Neural progenitor cell (in vitro differentiated cells): ENCODE measurements around the gene ENPP4. TPM values are rescaled to one million over a fixed set of nuclear protein-coding genes. Genes with fewer than 3 reads are reported as not detected.
A peak's percentile ranks its signal among the peaks of the same experiment; 100 is the strongest.
"Not testable (repeated sequence)": the region's sequence is repeated elsewhere in the genome, so short reads cannot be mapped to it uniquely, and the experiment has no call there.

Experiments used
- DNase-seq: peaks from one replicate; pipeline ENCODE4 v3.0.0-alpha.2; 2016; ENCODE audit warnings: low spot score
- H2AFZ ChIP-seq: fragments of 200-600 bp; sonication (generic); replicated peaks from 2 replicates; pipeline ENCODE4 v1.6.1; 2016; ENCODE audit warnings: antibody characterized with exemption
- H3F3A ChIP-seq: fragments of 200-600 bp; sonication (generic); 2 replicates; pipeline ENCODE4 v1.6.1; 2016; ENCODE audit warnings: antibody characterized with exemption, low read depth
- H3K27ac ChIP-seq: fragments of 200-600 bp; sonication (generic); 2 replicates; pipeline ENCODE4 v1.5.1; 2016; ENCODE audit warnings: mild to moderate bottlenecking
- H3K27me3 ChIP-seq: fragments of 200-600 bp; sonication (generic); 2 replicates; pipeline ENCODE4 v1.6.1; 2016; ENCODE audit warnings: mild to moderate bottlenecking, moderate library complexity
- H3K36me3 ChIP-seq: fragments of 200-600 bp; sonication (generic); 2 replicates; pipeline ENCODE4 v1.5.1; 2016
- H3K4me1 ChIP-seq: fragments of 200-600 bp; sonication (generic); 2 replicates; pipeline ENCODE4 v1.6.1; 2016; ENCODE audit warnings: mixed run types
- H3K4me2 ChIP-seq: fragments of 200-600 bp; sonication (generic); 2 replicates; pipeline ENCODE4 v1.6.1; 2016
- H3K4me3 ChIP-seq: fragments of 200-600 bp; sonication (generic); 2 replicates; pipeline ENCODE4 v1.5.1; 2016
- H3K79me2 ChIP-seq: fragments of 200-600 bp; sonication (generic); 2 replicates; pipeline ENCODE4 v1.6.1; 2016; ENCODE audit warnings: low read depth
- H3K9ac ChIP-seq: fragments of 200-600 bp; sonication (generic); 2 replicates; pipeline ENCODE4 v1.6.1; 2016
- H3K9me3 ChIP-seq: fragments of 200-600 bp; sonication (generic); 2 replicates; pipeline ENCODE4 v1.5.1; 2016; ENCODE audit warnings: low read depth
- H4K20me1 ChIP-seq: fragments of 200-600 bp; sonication (generic); 2 replicates; pipeline ENCODE4 v1.6.1; 2016; ENCODE audit warnings: low read depth
- H3K27ac Mint-ChIP-seq: 3 replicates; pipeline ENCODE4 v1.8.0; 2021; ENCODE audit warnings: mixed read lengths
- H3K27me3 Mint-ChIP-seq: 2 replicates; pipeline ENCODE4 v1.8.0; 2022; ENCODE audit warnings: low read depth, mild to moderate bottlenecking, inconsistent platforms, moderate library complexity, mixed read lengths; ENCODE audit not compliant: insufficient read depth
- H3K36me3 Mint-ChIP-seq: 3 replicates; pipeline ENCODE4 v1.8.0; 2021; ENCODE audit warnings: mixed read lengths
- H3K4me1 Mint-ChIP-seq: 3 replicates; pipeline ENCODE4 v1.8.0; 2021; ENCODE audit warnings: mixed read lengths
- H3K4me3 Mint-ChIP-seq: 3 replicates; pipeline ENCODE4 v1.8.0; 2021; ENCODE audit warnings: mild to moderate bottlenecking, moderate library complexity, mixed read lengths
- H3K9me3 Mint-ChIP-seq: 3 replicates; pipeline ENCODE4 v1.8.0; 2020; ENCODE audit warnings: mixed read lengths
- CTCF ChIP-seq: fragments of 200-600 bp; sonication (generic); IDR thresholded peaks from 2 replicates; pipeline ENCODE4 v1.5.1; 2017; ENCODE audit warnings: antibody characterized with exemption, mild to moderate bottlenecking
- EZH2 ChIP-seq: fragments of 200-600 bp; sonication (generic); IDR thresholded peaks from 2 replicates; pipeline ENCODE4 v1.6.1; 2017; ENCODE audit warnings: antibody characterized with exemption, mild to moderate bottlenecking, moderate library complexity
- EZH2phosphoT487 ChIP-seq: fragments of 200-600 bp; sonication (generic); IDR thresholded peaks from 2 replicates; pipeline ENCODE4 v1.6.1; 2017; ENCODE audit warnings: antibody characterized with exemption
- total RNA-seq: library from RNA; depleted of rRNA; stranded (reverse); fragments of >200 nt; gene quantifications from 2 replicates; pipeline ENCODE4 v1.2.3, GENCODE V29; 2015; ENCODE audit warnings: low replicate concordance

The ENPP4 gene
- total RNA-seq: 13.1 and 22.9 TPM in 2 replicates

- Mint-ChIP-seq H3K27me3 (no peaks in the 10 kb centered on the region), H3K27ac (no peak within 1 kb of the TSS), H3K4me1 (peaks cover 12% of the 10 kb centered on the region), H3K36me3 (no peaks in the 10 kb centered on the region), H3K9me3 (no peaks in the 10 kb centered on the region), H3K4me3 (peak within 1 kb of the TSS; percentile 94)
- no peaks in the 10 kb centered on the region for H4K20me1 ChIP-seq
- H3F3A ChIP-seq: no peaks in the 10 kb centered on the region
- no peaks in the 10 kb centered on the region for H3K36me3 ChIP-seq
- H3K4me2 ChIP-seq: peak within 1 kb of the TSS; percentile 81
- H3K79me2 ChIP-seq: peaks cover 13% of the 10 kb centered on the region
- peak within 1 kb of the TSS; percentile 85 for H3K4me3 ChIP-seq
- H2AFZ ChIP-seq: peak within 1 kb of the TSS; percentile 100
- H3K9ac ChIP-seq: peak within 1 kb of the TSS; percentile 18
- TF ChIP-seq EZH2: no peak
- no peak for TF ChIP-seq EZH2phosphoT487
- TF ChIP-seq CTCF: no peak
- H3K27me3 ChIP-seq: peaks cover 7% of the 10 kb centered on the region
- peaks cover 26% of the 10 kb centered on the region for H3K4me1 ChIP-seq
- H3K27ac ChIP-seq: no peak within 1 kb of the TSS
- peak; percentile 95 for DNase-seq
- H3K9me3 ChIP-seq: no peaks in the 10 kb centered on the region
Measured at GRCh38 chr6:46129629-46130511, at the start of gene ENPP4. Gene ENPP4 (plus strand): TSS chr6:46129989. CDS start chr6:46139584, 9,595 bp downstream.

- no peaks in the 10 kb centered on the region for H3K27me3 Mint-ChIP-seq
- no peak overlapping the region for H3K4me3 Mint-ChIP-seq
- H3K27ac Mint-ChIP-seq: no peak overlapping the region
Measured at GRCh38 chr6:46080111-46080510, 49.7 kb upstream of the ENPP4 start.

GRCh38 chr6:46085688-46086087, 44.1 kb upstream of the ENPP4 start:
- not testable (repeated sequence) for H3K27ac Mint-ChIP-seq, H2AFZ ChIP-seq, DNase-seq, H4K20me1 ChIP-seq, H3K4me1 Mint-ChIP-seq, H3K79me2 ChIP-seq, H3K4me1 ChIP-seq, H3K9me3 Mint-ChIP-seq, H3K36me3 ChIP-seq, H3K9ac ChIP-seq, H3K9me3 ChIP-seq, H3K36me3 Mint-ChIP-seq, H3K27me3 Mint-ChIP-seq, H3F3A ChIP-seq, H3K4me3 Mint-ChIP-seq, H3K4me3 ChIP-seq, H3K4me2 ChIP-seq, H3K27ac ChIP-seq, H3K27me3 ChIP-seq

More at GRCh38 chr6:46080111-46080510, 49.7 kb upstream of the ENPP4 start:
- Histone ChIP-seq H3K4me1 (no peaks in the 10 kb centered on the region), H3K9ac (no peak overlapping the region), H2AFZ (no peak overlapping the region), H3K9me3 (no peaks in the 10 kb centered on the region), H3F3A (no peaks in the 10 kb centered on the region), H4K20me1 (no peaks in the 10 kb centered on the region), H3K79me2 (no peaks in the 10 kb centered on the region), H3K36me3 (no peaks in the 10 kb centered on the region), H3K4me2 (no peak overlapping the region), H3K27me3 (no peaks in the 10 kb centered on the region), H3K4me3 (no peak overlapping the region), H3K27ac (no peak overlapping the region)
- Mint-ChIP-seq H3K36me3 (no peaks in the 10 kb centered on the region), H3K4me1 (no peaks in the 10 kb centered on the region), H3K9me3 (peaks cover 2% of the 10 kb centered on the region)
- no peak for DNase-seq
- TF ChIP-seq CTCF (no peak), EZH2phosphoT487 (no peak), EZH2 (no peak)
